ENCODE results near the gene SIPA1L3.

GRCh38 chr19:38003438-38004185 lies 96.6 kb downstream of the SIPA1L3 start:
- no peak for TF ChIP-seq RARB (CRISPR knock-in tag; IDR thresholded peaks at IDR 0.05)
- no peak for TF ChIP-seq ZFP3 (CRISPR knock-in tag; IDR thresholded peaks at IDR 0.05)
- TF ChIP-seq ZNF8 (CRISPR knock-in tag; IDR thresholded peaks at IDR 0.05), result no peak
- TF ChIP-seq POU6F1 (CRISPR knock-in tag; IDR thresholded peaks at IDR 0.05; ENCODE audit: borderline replicate concordance, low read depth), result no peak
